Measurements from ENCODE around the gene WASHC2A. TPM values are rescaled to one million over a fixed set of nuclear protein-coding genes. Genes with fewer than 3 reads are reported as not detected.
"Not testable (repeated sequence)": the region's sequence is repeated elsewhere in the genome, so short reads cannot be mapped to it uniquely, and the experiment has no call there.

Gene WASHC2A
- total and polyA plus RNA-seq, 2 of the 13 experiments (the other 11 are each of a cell fraction or from before 2014, with no cell fraction given) = 22.8 to 29.6 TPM

- H3K9me3 ChIP-seq (ENCODE audit: low read length); POLR2A ChIA-PET; FAIRE-seq; CTCF ChIA-PET (ENCODE audit: low intra/inter-chr PET ratio, low total read pairs); H4K20me1 ChIP-seq (ENCODE audit: insufficient read depth, low read length); H3K36me3 ChIP-seq (replicated peaks in 1 of 2; ENCODE audit: control insufficient read depth in 1 of 2, insufficient read depth in 2 of 2, low read length in 2 of 2); H3K4me3 ChIP-seq (replicated peaks in 1 of 3; ENCODE audit: insufficient read depth in 1 of 3, low read depth in 2 of 3, low read length in 3 of 3); H3K27me3 ChIP-seq (ENCODE audit: control insufficient read depth in 1 of 2, insufficient read depth in 2 of 2, low read length in 2 of 2); intact Hi-C loops (cut with micrococcal nuclease; ENCODE audit: unreplicated experiment); H2AFZ ChIP-seq (ENCODE audit: low read length); H3K79me2 ChIP-seq (ENCODE audit: insufficient read depth, low read length); in situ Hi-C loops (cut with HindIII; ENCODE audit: extremely low pct_ligation_motif_present, low pct_unique_long_range_greater_than_20kb); BruUV-seq (replicated peaks): not testable (repeated sequence)
- TF ChIP-seq ZNF12 (CRISPR knock-in tag; IDR thresholded peaks at IDR 0.05) = 0 out of 2 replicates have a peak, but pooled peaks have one; percentile 20
- H3K4me1 ChIP-seq (ENCODE audit: insufficient read depth, low read length) = peaks cover 18% of the 10 kb centered on the region
- DNase-seq (ENCODE audit: low spot score) = peak; percentile 1
- H3K9ac ChIP-seq (ENCODE audit: insufficient read depth, low read depth, low read length) = peak overlapping the region; percentile 23; the same call in 1 of the 2 replicates
- ATAC-seq = peak; percentile 93
- peak overlapping the region; percentile 54 for H3K4me2 ChIP-seq (ENCODE audit: low read depth, low read length)
- 41% methylated on average over 4 of the region's 5 CpGs for WGBS (ENCODE audit: low lambda C conversion rate)
- peak overlapping the region; percentile 75 for H3K27ac ChIP-seq (ENCODE audit: extremely low read length, insufficient read depth, low read length)
These were observed 34.5 kb downstream of the WASHC2A start for GRCh38 chr10:50102267-50102666.

- H2AFZ ChIP-seq (ENCODE audit: low read length); in situ Hi-C loops (cut with HindIII; ENCODE audit: extremely low pct_ligation_motif_present, low pct_unique_long_range_greater_than_20kb); H3K36me3 ChIP-seq (replicated peaks in 1 of 2; ENCODE audit: control insufficient read depth in 1 of 2, insufficient read depth in 2 of 2, low read length in 2 of 2); H3K4me2 ChIP-seq (ENCODE audit: low read depth, low read length); FAIRE-seq; DNase-seq (ENCODE audit: low spot score); H3K27ac ChIP-seq (ENCODE audit: extremely low read length, insufficient read depth, low read length); BruUV-seq (replicated peaks); H3K4me1 ChIP-seq (ENCODE audit: insufficient read depth, low read length); ATAC-seq; H4K20me1 ChIP-seq (ENCODE audit: insufficient read depth, low read length); H3K9me3 ChIP-seq (ENCODE audit: low read length); H3K9ac ChIP-seq (ENCODE audit: insufficient read depth, low read depth, low read length); H3K27me3 ChIP-seq (ENCODE audit: control insufficient read depth in 1 of 2, insufficient read depth in 2 of 2, low read length in 2 of 2); H3K4me3 ChIP-seq (replicated peaks in 1 of 3; ENCODE audit: insufficient read depth in 1 of 3, low read depth in 2 of 3, low read length in 3 of 3); POLR2A ChIA-PET; intact Hi-C loops (cut with micrococcal nuclease; ENCODE audit: unreplicated experiment); H3K79me2 ChIP-seq (ENCODE audit: insufficient read depth, low read length); CTCF ChIA-PET (ENCODE audit: low intra/inter-chr PET ratio, low total read pairs): not testable (repeated sequence)
- 92% methylated on average over 7 of the region's 7 CpGs for WGBS (ENCODE audit: low lambda C conversion rate)
These were observed 41.4 kb downstream of the WASHC2A start for GRCh38 chr10:50108999-50109698.

- ATAC-seq; POLR2A ChIA-PET; H3K36me3 ChIP-seq (replicated peaks in 1 of 2; ENCODE audit: control insufficient read depth in 1 of 2, insufficient read depth in 2 of 2, low read length in 2 of 2); FAIRE-seq; H3K4me3 ChIP-seq (replicated peaks in 1 of 3; ENCODE audit: insufficient read depth in 1 of 3, low read depth in 2 of 3, low read length in 3 of 3); DNase-seq (ENCODE audit: low spot score); H3K27me3 ChIP-seq (ENCODE audit: control insufficient read depth in 1 of 2, insufficient read depth in 2 of 2, low read length in 2 of 2); CTCF ChIA-PET (ENCODE audit: low intra/inter-chr PET ratio, low total read pairs); H3K9ac ChIP-seq (ENCODE audit: insufficient read depth, low read depth, low read length); H3K4me2 ChIP-seq (ENCODE audit: low read depth, low read length); H2AFZ ChIP-seq (ENCODE audit: low read length); H3K9me3 ChIP-seq (ENCODE audit: low read length); H3K79me2 ChIP-seq (ENCODE audit: insufficient read depth, low read length); BruUV-seq (replicated peaks); H3K4me1 ChIP-seq (ENCODE audit: insufficient read depth, low read length); H3K27ac ChIP-seq (ENCODE audit: extremely low read length, insufficient read depth, low read length); H4K20me1 ChIP-seq (ENCODE audit: insufficient read depth, low read length); in situ Hi-C loops (cut with HindIII; ENCODE audit: extremely low pct_ligation_motif_present, low pct_unique_long_range_greater_than_20kb); intact Hi-C loops (cut with micrococcal nuclease; ENCODE audit: unreplicated experiment): not testable (repeated sequence)
- WGBS (ENCODE audit: low lambda C conversion rate) = 95% methylated on average over 8 of the region's 9 CpGs
These were observed 44.8 kb downstream of the WASHC2A start for GRCh38 chr10:50112419-50113112.

GRCh38 chr10:50126765-50127164 lies 59.0 kb downstream of the WASHC2A start:
- in situ Hi-C loops (cut with HindIII; ENCODE audit: extremely low pct_ligation_motif_present, low pct_unique_long_range_greater_than_20kb); BruUV-seq (replicated peaks); H3K9ac ChIP-seq (ENCODE audit: insufficient read depth, low read depth, low read length); H3K4me2 ChIP-seq (ENCODE audit: low read depth, low read length); H3K79me2 ChIP-seq (ENCODE audit: insufficient read depth, low read length); H4K20me1 ChIP-seq (ENCODE audit: insufficient read depth, low read length); DNase-seq (ENCODE audit: low spot score); CTCF ChIA-PET (ENCODE audit: low intra/inter-chr PET ratio, low total read pairs); H3K27ac ChIP-seq (ENCODE audit: extremely low read length, insufficient read depth, low read length); H3K27me3 ChIP-seq (ENCODE audit: control insufficient read depth in 1 of 2, insufficient read depth in 2 of 2, low read length in 2 of 2); H2AFZ ChIP-seq (ENCODE audit: low read length); FAIRE-seq; intact Hi-C loops (cut with micrococcal nuclease; ENCODE audit: unreplicated experiment); H3K9me3 ChIP-seq (ENCODE audit: low read length); H3K36me3 ChIP-seq (replicated peaks in 1 of 2; ENCODE audit: control insufficient read depth in 1 of 2, insufficient read depth in 2 of 2, low read length in 2 of 2); H3K4me3 ChIP-seq (replicated peaks in 1 of 3; ENCODE audit: insufficient read depth in 1 of 3, low read depth in 2 of 3, low read length in 3 of 3); ATAC-seq; H3K4me1 ChIP-seq (ENCODE audit: insufficient read depth, low read length); POLR2A ChIA-PET: not testable (repeated sequence)
- WGBS (ENCODE audit: low lambda C conversion rate) = 90% methylated on average over 2 of the region's 2 CpGs

Data from HepG2 (cell line).